Measurements from ENCODE around the gene ACY1. TPM values are rescaled to one million over a fixed set of nuclear protein-coding genes. Genes with fewer than 3 reads are reported as not detected.
A peak's percentile ranks its signal among the peaks of the same experiment; 100 is the strongest.

Gene ACY1
- total and polyA plus RNA-seq, 8 donors: 8.0 to 60.6 (median 38.3) TPM; not detected in 1

DNA sequence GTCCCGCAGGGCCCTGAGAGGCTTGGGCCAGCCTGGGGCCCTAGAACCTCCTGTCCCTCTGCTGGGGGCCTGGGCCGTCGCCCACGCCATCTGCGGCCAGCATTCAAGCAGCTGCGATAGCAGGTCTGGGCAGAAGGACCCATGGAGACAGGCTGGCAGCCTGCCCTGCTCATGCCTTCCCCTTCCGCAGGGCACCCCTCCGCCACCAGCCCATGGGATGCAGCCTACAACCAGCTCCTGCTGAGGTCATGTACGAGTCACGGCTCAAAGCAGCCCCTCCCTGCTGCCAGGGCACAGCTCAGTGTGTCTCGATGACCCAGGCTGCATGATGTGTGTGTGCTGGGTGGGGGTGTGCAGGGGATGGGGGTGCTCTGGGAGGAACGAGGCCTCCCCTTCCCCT, 45.2 kb downstream of the ACY1 start:
- DNase-seq: peak in 1 of 2 donors; percentile 56
- Histone ChIP-seq H3K4me1 (peaks cover 0 to 7% (median 0%) of the 10 kb centered on the region in 4 donors), H3K36me3 (no peaks in the 10 kb centered on the region), H3K27ac (no peak overlapping the region), H3K27me3 (no peaks in the 10 kb centered on the region), H3K4me3 (no peak overlapping the region), H3K9me3 (no peaks in the 10 kb centered on the region)
- intact Hi-C loops (cut with DNase I; ENCODE audit: low total_unique reads): no loop called here
- WGBS, 5 donors: 82 to 89% (median 84%) methylated on average over 10 to 12 of the region's 12 CpGs; no CpG with 5 or more reads in 1 of the 5 donors
- TF ChIP-seq POLR2A (IDR thresholded peaks at IDR 0.05) (no peak), POLR2AphosphoS5 (IDR thresholded peaks at IDR 0.05) (no peak), EP300 (IDR thresholded peaks at IDR 0.05) (no peak)
- TF ChIP-seq, protein P1, sequence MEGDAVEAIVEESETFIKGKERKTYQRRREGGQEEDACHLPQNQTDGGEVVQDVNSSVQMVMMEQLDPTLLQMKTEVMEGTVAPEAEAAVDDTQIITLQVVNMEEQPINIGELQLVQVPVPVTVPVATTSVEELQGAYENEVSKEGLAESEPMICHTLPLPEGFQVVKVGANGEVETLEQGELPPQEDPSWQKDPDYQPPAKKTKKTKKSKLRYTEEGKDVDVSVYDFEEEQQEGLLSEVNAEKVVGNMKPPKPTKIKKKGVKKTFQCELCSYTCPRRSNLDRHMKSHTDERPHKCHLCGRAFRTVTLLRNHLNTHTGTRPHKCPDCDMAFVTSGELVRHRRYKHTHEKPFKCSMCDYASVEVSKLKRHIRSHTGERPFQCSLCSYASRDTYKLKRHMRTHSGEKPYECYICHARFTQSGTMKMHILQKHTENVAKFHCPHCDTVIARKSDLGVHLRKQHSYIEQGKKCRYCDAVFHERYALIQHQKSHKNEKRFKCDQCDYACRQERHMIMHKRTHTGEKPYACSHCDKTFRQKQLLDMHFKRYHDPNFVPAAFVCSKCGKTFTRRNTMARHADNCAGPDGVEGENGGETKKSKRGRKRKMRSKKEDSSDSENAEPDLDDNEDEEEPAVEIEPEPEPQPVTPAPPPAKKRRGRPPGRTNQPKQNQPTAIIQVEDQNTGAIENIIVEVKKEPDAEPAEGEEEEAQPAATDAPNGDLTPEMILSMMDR (IDR thresholded peaks at IDR 0.05): no peak

- no peak overlapping the region for H3K27ac ChIP-seq
- 72 to 80% (median 77%) methylated on average over 8 to 9 of the region's 9 CpGs for WGBS, 5 donors
- TF ChIP-seq, protein P1 (IDR thresholded peaks at IDR 0.05): no peak
- TF ChIP-seq POLR2AphosphoS5 (IDR thresholded peaks at IDR 0.05): no peak
- no peak for TF ChIP-seq POLR2A (IDR thresholded peaks at IDR 0.05)
- TF ChIP-seq EP300 (IDR thresholded peaks at IDR 0.05): no peak
These were observed 45.7 kb downstream of the ACY1 start for GRCh38 chr3:52029053-52029452.

DNA sequence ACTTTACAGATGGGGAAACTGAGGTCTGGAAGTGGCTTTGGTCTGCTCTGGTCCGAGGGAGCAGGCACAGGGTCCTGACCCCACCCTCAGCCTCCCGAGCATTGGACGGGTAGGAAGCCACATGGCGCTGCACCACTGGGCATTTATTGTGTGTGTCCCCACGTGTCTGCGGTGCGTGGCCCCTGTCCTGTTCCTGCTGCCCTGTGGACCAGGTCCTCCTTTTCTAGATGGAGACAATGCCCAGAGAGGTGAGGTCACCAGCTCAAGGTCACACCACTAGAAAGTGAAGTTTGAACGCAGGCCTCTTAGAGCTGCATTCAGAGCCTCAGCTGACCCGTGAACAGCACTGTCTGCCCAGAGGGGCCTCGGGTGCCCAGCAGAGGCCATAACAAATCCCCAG, 46.2 kb downstream of the ACY1 start:
- H3K36me3 ChIP-seq: no peaks in the 10 kb centered on the region
- H3K27ac ChIP-seq: no peak overlapping the region
- 81 to 95% (median 89%) methylated on average over 9 to 10 of the region's 10 CpGs for WGBS, 5 donors
- DNase-seq: no peak
- H3K4me1 ChIP-seq: no peaks in the 10 kb centered on the region
- H3K27me3 ChIP-seq: no peaks in the 10 kb centered on the region
- H3K4me3 ChIP-seq: no peak overlapping the region
- intact Hi-C loops (cut with DNase I; ENCODE audit: low total_unique reads): no loop called here
- H3K9me3 ChIP-seq: no peaks in the 10 kb centered on the region
- TF ChIP-seq POLR2A (IDR thresholded peaks at IDR 0.05): no peak

More at GRCh38 chr3:52029053-52029452, 45.7 kb downstream of the ACY1 start:
- Histone ChIP-seq H3K9me3 (no peaks in the 10 kb centered on the region), H3K36me3 (no peaks in the 10 kb centered on the region), H3K4me3 (no peak overlapping the region), H3K27me3 (no peaks in the 10 kb centered on the region), H3K4me1 (peaks cover 0 to 2% (median 0%) of the 10 kb centered on the region in 4 donors)
- DNase-seq: no peak
- intact Hi-C loops (cut with DNase I; ENCODE audit: low total_unique reads): no loop called here

GRCh38 chr3:52030714-52031310, 47.5 kb downstream of the ACY1 start:
- 90 to 91% (median 90%) methylated on average over 9 to 11 of the region's 11 CpGs for WGBS, 5 donors
- Histone ChIP-seq H3K4me1 (no peaks in the 10 kb centered on the region), H3K4me3 (no peak overlapping the region), H3K9me3 (no peaks in the 10 kb centered on the region), H3K27me3 (no peaks in the 10 kb centered on the region), H3K27ac (no peak overlapping the region), H3K36me3 (no peaks in the 10 kb centered on the region)
- TF ChIP-seq POLR2AphosphoS5 (IDR thresholded peaks at IDR 0.05) (no peak), EP300 (IDR thresholded peaks at IDR 0.05) (no peak), POLR2A (IDR thresholded peaks at IDR 0.05) (no peak)
- TF ChIP-seq, protein P1 (IDR thresholded peaks at IDR 0.05): no peak
- intact Hi-C loops (cut with DNase I; ENCODE audit: low total_unique reads): no loop called here
- no peak for DNase-seq

DNA sequence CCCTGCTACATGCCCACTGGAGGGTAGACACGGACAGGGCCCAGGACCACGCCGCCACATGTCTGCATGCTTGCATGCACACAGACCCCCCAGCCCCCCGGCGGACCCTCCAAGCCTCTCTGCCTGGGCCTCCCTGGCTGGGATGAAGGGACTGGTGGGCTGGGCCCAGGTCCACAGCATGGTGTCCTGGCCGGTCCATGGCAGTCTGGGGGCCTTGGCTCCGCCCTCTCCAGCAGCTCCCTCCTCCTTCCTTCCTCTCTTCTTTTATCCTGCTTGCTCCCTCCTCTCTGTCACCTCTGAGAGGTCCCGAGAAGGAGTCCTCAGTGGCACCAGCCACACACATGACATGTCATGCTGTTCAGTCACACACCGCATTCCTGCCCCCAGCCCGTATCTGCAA, 48.6 kb downstream of the ACY1 start:
- 89 to 92% (median 90%) methylated on average over 9 to 10 of the region's 10 CpGs for WGBS, 5 donors
- Histone ChIP-seq H3K36me3 (no peaks in the 10 kb centered on the region), H3K4me1 (no peaks in the 10 kb centered on the region), H3K27ac (no peak overlapping the region), H3K4me3 (no peak overlapping the region), H3K27me3 (no peaks in the 10 kb centered on the region), H3K9me3 (no peaks in the 10 kb centered on the region)
- intact Hi-C loops (cut with DNase I; ENCODE audit: low total_unique reads): no loop called here
- DNase-seq: no peak
- no peak for TF ChIP-seq POLR2A (IDR thresholded peaks at IDR 0.05)
- no peak for TF ChIP-seq POLR2AphosphoS5 (IDR thresholded peaks at IDR 0.05)
- TF ChIP-seq, protein P1 (IDR thresholded peaks at IDR 0.05): no peak
- TF ChIP-seq EP300 (IDR thresholded peaks at IDR 0.05): no peak
